Stomach (tissue), 9 donors: ENCODE data around the gene UNC5B. TPM values are rescaled to one million over a fixed set of nuclear protein-coding genes. Genes with fewer than 3 reads are reported as not detected.
A peak's percentile ranks its signal among the peaks of the same experiment; 100 is the strongest.

Experiments used
- DNase-seq, 2 donors: peaks; one replicate each; pipeline versions ENCODE4 v3.0.0 to v3.0.0-alpha.2; 2013 to 2019
- H3K27ac ChIP-seq, 5 donors: fragments of 200-600 bp in 4 of 5; sonication (generic) in 4 of 5; one replicate each; pipeline ENCODE4 v1.5.1; 2013 to 2019; ENCODE audit warnings: mild to moderate bottlenecking in 1 of 5, moderate library complexity in 1 of 5
- H3K27me3 ChIP-seq, 3 donors: fragments of 200-600 bp; sonication (generic); one replicate each; pipeline ENCODE4 v1.5.1; 2017 to 2019; ENCODE audit warnings: mixed run types in 1 of 3
- H3K36me3 ChIP-seq, 4 donors: fragments of 200-600 bp; sonication (generic); 1 replicate in 3 of 4; 2 replicates in 1 of 4; pipeline ENCODE4 v1.5.1; 2016 to 2019
- H3K4me1 ChIP-seq, 4 donors: fragments of 200-600 bp; sonication (generic); one replicate each; pipeline ENCODE4 v1.5.1; 2016 to 2019
- H3K4me3 ChIP-seq, 4 donors: fragments of 200-600 bp; sonication (generic) in 3 of 4; one replicate each; pipeline ENCODE4 v1.5.1; 2016 to 2019; ENCODE audit warnings: mild to moderate bottlenecking in 1 of 4
- H3K9me3 ChIP-seq, 4 donors: fragments of 200-600 bp; sonication (generic); one replicate each; pipeline ENCODE4 v1.5.1; 2016 to 2019
- CTCF ChIP-seq, 7 experiments: fragments of 450-650 bp in 4 of 7; fragments of 200-600 bp in 3 of 7; sonication (generic) in 3 of 7; IDR thresholded peaks; one replicate each; pipeline ENCODE4 v1.5.1; 2016 to 2019; ENCODE audit warnings: antibody characterized with exemption in 7 of 7, control low read depth in 2 of 7, mild to moderate bottlenecking in 1 of 7
- EP300 ChIP-seq: sonication (generic); formaldehyde crosslinking; IDR thresholded peaks from one replicate; pipeline ENCODE4 v1.6.1; 2017; ENCODE audit warnings: antibody characterized with exemption
- POLR2A ChIP-seq, 4 donors: fragments of 450-650 bp; IDR thresholded peaks; one replicate each; pipeline ENCODE4 v1.6.1; 2016; ENCODE audit warnings: antibody characterized with exemption in 4 of 4, control low read depth in 2 of 4, mild to moderate bottlenecking in 1 of 4, moderate library complexity in 1 of 4
- POLR2AphosphoS5 ChIP-seq, 3 donors: sonication (generic); formaldehyde crosslinking; IDR thresholded peaks; one replicate each; pipeline ENCODE4 v1.6.1; 2016; ENCODE audit warnings: antibody characterized with exemption in 3 of 3
- WGBS, 5 donors: extraction: QIAGEN DNeasy Blood & Tissue Kit in 3 of 5; methylation state at CpG; one replicate each; pipeline versions ENCODE4 v1.1.5 to v1.1.7; 2013 to 2018; 5-methylcytosine and 5-hydroxymethylcytosine counted together
- intact Hi-C: fragments of 100-400 bp; cut with DNase I; formaldehyde crosslinking; loops from one replicate; pipeline ENCODE4 v1.15.1; 2023; ENCODE audit warnings: low total_unique reads
- polyA plus RNA-seq, 3 donors: library from polyadenylated mRNA; stranded (reverse); fragments of 200-250 nt; gene quantifications; one replicate each; pipeline ENCODE4 v1.2.3, GENCODE V29; 2013
- total RNA-seq, 5 donors: library from RNA; depleted of rRNA; stranded (reverse); fragments of >200 nt; gene quantifications; one replicate each; pipeline versions ENCODE4 v1.1.0 to v1.2.3, GENCODE V29; 2014 to 2016
- donor health status: healthy with polysubstance abuse.
- donor health status: Bipolar disorder and iron deficiency.
- donor health status: healthy.

UNC5B gene
- total and polyA plus RNA-seq, 8 donors: 1.4 to 42.9 (median 5.7) TPM

GRCh38 chr10:71220689-71221540, 8.5 kb downstream of the UNC5B start:
- H3K27me3 ChIP-seq: peaks cover 0 to 17% (median 0%) of the 10 kb centered on the region in 3 donors
- peak in 1 of 2 donors; percentile 12 for DNase-seq
- TF ChIP-seq CTCF (IDR thresholded peaks at IDR 0.05) (no peak), POLR2A (IDR thresholded peaks at IDR 0.05) (no peak), POLR2AphosphoS5 (IDR thresholded peaks at IDR 0.05) (no peak), EP300 (no peak)
- no peak overlapping the region for H3K4me3 ChIP-seq
- 72 to 82% (median 78%) methylated on average over 12 of the region's 12 CpGs for WGBS, 5 donors
- H3K4me1 ChIP-seq: peaks cover 14 to 30% (median 25%) of the 10 kb centered on the region in 4 donors
- no peak overlapping the region for H3K27ac ChIP-seq
- intact Hi-C loops: no loop called here
- H3K36me3 ChIP-seq: no peaks in the 10 kb centered on the region
- H3K9me3 ChIP-seq: no peaks in the 10 kb centered on the region

- TF ChIP-seq POLR2A (IDR thresholded peaks at IDR 0.05) (no peak), POLR2AphosphoS5 (IDR thresholded peaks at IDR 0.05) (no peak), EP300 (no peak), CTCF (IDR thresholded peaks at IDR 0.05) (no peak)
- H3K27me3 ChIP-seq: peaks cover 0 to 10% (median 0%) of the 10 kb centered on the region in 3 donors
- no peaks in the 10 kb centered on the region for H3K36me3 ChIP-seq
- peaks cover 11 to 23% (median 17%) of the 10 kb centered on the region in 4 donors for H3K4me1 ChIP-seq
- H3K4me3 ChIP-seq: no peak overlapping the region
- no peak overlapping the region for H3K27ac ChIP-seq
- intact Hi-C loops: no loop called here
- peak in 1 of 2 donors; percentile 4 for DNase-seq
- no peaks in the 10 kb centered on the region for H3K9me3 ChIP-seq
- 91 to 93% (median 92%) methylated on average over 5 of the region's 5 CpGs for WGBS, 5 donors
Observed at GRCh38 chr10:71221586-71222202, 9.3 kb downstream of the UNC5B start.

- H3K27me3 ChIP-seq: peaks cover 0 to 1% (median 0%) of the 10 kb centered on the region in 3 donors
- peak; percentile 18 for DNase-seq
- 77 to 84% (median 79%) methylated on average over 7 to 11 of the region's 11 CpGs for WGBS, 5 donors
- H3K4me1 ChIP-seq: peaks cover 2 to 12% (median 7%) of the 10 kb centered on the region in 4 donors
- no peak overlapping the region for H3K27ac ChIP-seq
- intact Hi-C loops: no loop called here
- H3K36me3 ChIP-seq: no peaks in the 10 kb centered on the region
- no peak overlapping the region for H3K4me3 ChIP-seq
- H3K9me3 ChIP-seq: no peaks in the 10 kb centered on the region
- TF ChIP-seq POLR2A (IDR thresholded peaks at IDR 0.05) (no peak), POLR2AphosphoS5 (IDR thresholded peaks at IDR 0.05) (no peak), CTCF (IDR thresholded peaks at IDR 0.05) (no peak), EP300 (no peak)
Observed at GRCh38 chr10:71222601-71223346, 10.4 kb downstream of the UNC5B start.
